Peyer's patch (tissue), 4 donors: ENCODE measurements around the gene EBLN1.

Experiments
- CTCF ChIP-seq, 6 experiments: fragments of 450-650 bp in 4 of 6; fragments of 200-600 bp in 2 of 6; sonication (generic) in 1 of 6; IDR thresholded peaks; one replicate each; pipeline ENCODE4 v1.5.1; 2017 to 2019; ENCODE audit warnings: antibody characterized with exemption in 6 of 6, mild to moderate bottlenecking in 3 of 6, moderate library complexity in 1 of 6
- POLR2A ChIP-seq, 2 donors: fragments of 450-650 bp; IDR thresholded peaks; one replicate each; pipeline ENCODE4 v1.5.1; 2017; ENCODE audit warnings: antibody characterized with exemption in 2 of 2, mild to moderate bottlenecking in 2 of 2, moderate library complexity in 2 of 2

DNA sequence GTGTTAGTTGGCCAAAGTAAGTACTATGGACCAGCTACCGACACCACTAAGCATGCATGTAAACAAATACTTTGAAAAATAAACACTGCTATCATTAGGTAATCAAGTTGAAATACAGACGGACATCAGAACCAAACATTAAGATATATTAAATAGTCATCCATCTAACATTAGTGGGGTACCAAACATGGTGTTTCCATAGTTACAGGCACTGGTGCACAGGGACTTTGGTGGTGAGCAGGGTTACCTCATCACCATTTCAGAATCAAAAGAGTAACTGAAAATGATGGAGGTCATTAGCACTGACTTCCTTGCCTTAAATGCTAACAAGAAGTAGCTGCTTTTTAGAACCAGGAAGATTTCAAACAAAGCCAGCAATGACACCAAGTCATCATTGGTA, 23.9 kb downstream of the EBLN1 start:
- TF ChIP-seq CTCF (IDR thresholded peaks at IDR 0.05) (no peak), POLR2A (IDR thresholded peaks at IDR 0.05) (no peak)
